ENCODE measurements around the gene FBXW9. TPM values are rescaled to one million over a fixed set of nuclear protein-coding genes. Genes with fewer than 3 reads are reported as not detected.
"Not testable (repeated sequence)": the region's sequence is repeated elsewhere in the genome, so short reads cannot be mapped to it uniquely, and the experiment has no call there.

The FBXW9 gene
- total RNA-seq, 8 experiments from 2014 or later = 4.1 to 21.2 (median 11.7) TPM

- peak in 2 of 8 experiments; percentile 18 to 35 for ATAC-seq (replicated peaks in 6 of 8)
- H3K27ac ChIP-seq = no peak overlapping the region
- H3K4me1 ChIP-seq (replicated peaks in 1 of 2) = no peaks in the 10 kb centered on the region
- no peak overlapping the region for H3K4me3 ChIP-seq
- in situ Hi-C loops (cut with MboI; ENCODE audit: low pct_unique_long_range_greater_than_20kb in 2 of 9, low sequenced_read_pairs in 9 of 9, unreplicated experiment in 9 of 9) = no loop called here
- 71 to 100% (median 80%) methylated on average over 2 to 7 of the region's 50 CpGs; no CpG with 5 or more reads in 7 of the 10 experiments for WGBS, 10 experiments
Observed at GRCh38 chr19:12656899-12657571, 39.4 kb downstream of the FBXW9 start.

- in situ Hi-C loops (cut with MboI; ENCODE audit: low pct_unique_long_range_greater_than_20kb in 2 of 9, low sequenced_read_pairs in 9 of 9, unreplicated experiment in 9 of 9) = no loop called here
- Histone ChIP-seq H3K4me1 (replicated peaks in 1 of 2) (no peaks in the 10 kb centered on the region), H3K27ac (no peak overlapping the region), H3K4me3 (no peak overlapping the region)
- WGBS, 10 experiments = 77 to 100% (median 96%) methylated on average over 1 to 4 of the region's 8 CpGs; no CpG with 5 or more reads in 4 of the 10 experiments
- ATAC-seq (replicated peaks in 6 of 8) = no peak
Observed at GRCh38 chr19:12655546-12655945, 40.9 kb downstream of the FBXW9 start.

DNA sequence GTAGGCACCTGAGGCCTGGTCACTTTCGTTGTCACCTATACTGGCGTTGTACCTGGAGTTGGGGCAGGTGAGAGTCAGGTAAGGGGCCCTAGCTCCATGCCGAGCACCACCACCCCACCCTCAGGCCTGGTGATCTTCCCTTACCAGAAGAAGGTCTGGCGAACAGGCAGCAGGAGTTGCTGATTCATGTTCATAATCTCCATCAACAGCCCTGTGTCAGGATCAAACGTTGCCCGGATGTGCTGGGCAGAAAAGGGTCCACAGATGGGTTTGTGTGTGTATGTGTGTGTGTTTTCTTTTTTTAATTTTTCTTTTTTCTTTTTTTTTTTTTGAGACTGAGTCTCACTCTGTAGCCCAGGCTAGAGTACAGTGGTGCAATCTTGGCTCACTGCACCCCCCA is 44.2 kb downstream of the FBXW9 start:
- H3K27ac ChIP-seq = no peak overlapping the region
- 54 to 100% (median 91%) methylated on average over 2 to 4 of the region's 6 CpGs; no CpG with 5 or more reads in 6 of the 10 experiments for WGBS, 10 experiments
- no peak for ATAC-seq (replicated peaks in 6 of 8)
- in situ Hi-C loops (cut with MboI; ENCODE audit: low pct_unique_long_range_greater_than_20kb in 2 of 9, low sequenced_read_pairs in 9 of 9, unreplicated experiment in 9 of 9) = no loop called here
- no peaks in the 10 kb centered on the region for H3K4me1 ChIP-seq (replicated peaks in 1 of 2)
- no peak overlapping the region for H3K4me3 ChIP-seq

DNA sequence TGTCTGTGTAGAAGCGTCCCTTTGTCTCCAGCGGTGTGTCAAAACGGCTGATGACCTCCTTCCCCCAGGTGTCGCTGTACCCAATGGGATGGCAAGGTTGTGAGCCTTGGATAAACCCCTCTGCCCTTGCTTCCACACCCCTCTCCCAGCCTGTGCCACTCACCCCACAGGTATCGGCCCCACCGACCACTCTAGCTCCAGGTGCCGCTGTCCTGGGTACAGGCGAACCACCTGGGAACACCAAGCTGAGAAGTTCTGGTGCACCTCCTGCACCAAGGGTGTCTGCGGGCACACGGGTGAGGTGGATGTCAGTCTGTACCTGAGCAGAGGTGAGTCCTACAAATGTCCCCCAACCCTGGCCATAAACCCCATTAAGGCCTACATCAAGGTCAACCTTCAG is 46.5 kb downstream of the FBXW9 start:
- H3K4me1 ChIP-seq (replicated peaks in 1 of 2) = no peaks in the 10 kb centered on the region
- ATAC-seq (replicated peaks in 6 of 8) = no peak
- WGBS, 10 experiments = 40 to 97% methylated on average over 2 to 4 of the region's 10 CpGs; no CpG with 5 or more reads in 8 of the 10 experiments
- no peak overlapping the region for H3K27ac ChIP-seq
- no peak overlapping the region for H3K4me3 ChIP-seq
- in situ Hi-C loops (cut with MboI; ENCODE audit: low pct_unique_long_range_greater_than_20kb in 2 of 9, low sequenced_read_pairs in 9 of 9, unreplicated experiment in 9 of 9) = no loop called here

GRCh38 chr19:12648088-12648487 is 48.3 kb downstream of the FBXW9 start:
- Histone ChIP-seq H3K4me3 (peak overlapping the region in 3 of 5 donors; percentile 10 to 29 (median 28)), H3K27ac (no peak overlapping the region)
- 0 to 100% (median 40%) methylated on average over 1 to 2 of the region's 29 CpGs; no CpG with 5 or more reads in 7 of the 10 experiments for WGBS, 10 experiments

DNA sequence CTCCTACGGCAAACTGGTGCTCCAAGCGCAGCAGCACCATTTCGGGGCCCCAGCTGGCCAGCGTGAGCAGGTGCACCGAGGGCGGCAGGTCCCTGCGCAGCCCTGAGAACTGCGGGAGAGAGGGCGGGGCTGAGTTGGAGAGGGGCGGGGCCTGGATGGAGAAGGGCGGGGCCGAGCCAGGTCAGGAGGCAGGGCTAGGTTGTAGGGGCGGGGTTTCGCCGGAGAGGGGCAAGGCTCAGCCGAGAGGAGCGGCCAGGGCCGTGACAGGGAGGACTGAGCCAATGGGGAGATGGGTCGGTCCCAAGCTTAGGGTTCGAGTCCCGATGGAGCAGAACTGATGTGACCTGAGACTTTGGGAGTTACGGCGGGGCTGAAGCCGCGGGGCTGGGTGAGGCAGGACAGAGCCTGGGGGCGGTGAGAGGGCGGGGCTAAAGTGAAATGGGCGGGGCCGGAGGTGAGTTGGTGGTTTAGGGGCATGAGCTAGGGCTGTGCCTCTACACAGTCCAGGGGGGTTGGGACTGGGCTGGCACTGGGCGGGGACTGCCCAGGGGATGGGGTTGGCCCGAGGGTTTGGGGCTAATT is 48.9 kb downstream of the FBXW9 start:
- in situ Hi-C loops (cut with MboI; ENCODE audit: low pct_unique_long_range_greater_than_20kb in 2 of 9, low sequenced_read_pairs in 9 of 9, unreplicated experiment in 9 of 9) = no loop called here
- 60 to 76% methylated on average over 1 to 3 of the region's 31 CpGs; no CpG with 5 or more reads in 8 of the 10 experiments for WGBS, 10 experiments
- ATAC-seq (replicated peaks in 6 of 8) = peak; percentile 13 to 92 (median 86)
- peak overlapping the region in 3 of 5 donors; percentile 10 to 29 (median 28) for H3K4me3 ChIP-seq
- H3K27ac ChIP-seq = no peak overlapping the region
- H3K4me1 ChIP-seq (replicated peaks in 1 of 2) = no peaks in the 10 kb centered on the region

More at GRCh38 chr19:12648088-12648487, 48.3 kb downstream of the FBXW9 start:
- peak in 6 of 8 experiments; percentile 9 to 67 (median 48) for ATAC-seq (replicated peaks in 6 of 8)
- in situ Hi-C loops (cut with MboI; ENCODE audit: low pct_unique_long_range_greater_than_20kb in 2 of 9, low sequenced_read_pairs in 9 of 9, unreplicated experiment in 9 of 9) = no loop called here
- no peaks in the 10 kb centered on the region for H3K4me1 ChIP-seq (replicated peaks in 1 of 2)

- in situ Hi-C loops (cut with MboI; ENCODE audit: low pct_unique_long_range_greater_than_20kb in 2 of 9, low sequenced_read_pairs in 9 of 9, unreplicated experiment in 9 of 9) = no loop called here
- WGBS, 10 experiments = 100% methylated on average over 1 to 2 of the region's 8 CpGs; no CpG with 5 or more reads in 8 of the 10 experiments
- no peak overlapping the region for H3K27ac ChIP-seq
- no peak for ATAC-seq (replicated peaks in 6 of 8)
- H3K4me1 ChIP-seq (replicated peaks in 1 of 2) = no peaks in the 10 kb centered on the region
- no peak overlapping the region for H3K4me3 ChIP-seq
Observed at GRCh38 chr19:12647047-12647446, 49.4 kb downstream of the FBXW9 start.

- no peak overlapping the region for H3K27ac ChIP-seq
- no peak overlapping the region for H3K4me3 ChIP-seq
- ATAC-seq (replicated peaks in 6 of 8) = no peak
- H3K4me1 ChIP-seq (replicated peaks in 1 of 2) = no peaks in the 10 kb centered on the region
- 83 to 100% (median 100%) methylated on average over 1 to 3 of the region's 10 CpGs; no CpG with 5 or more reads in 7 of the 10 experiments for WGBS, 10 experiments
- in situ Hi-C loops (cut with MboI; ENCODE audit: low pct_unique_long_range_greater_than_20kb in 2 of 9, low sequenced_read_pairs in 9 of 9, unreplicated experiment in 9 of 9) = no loop called here
Observed at GRCh38 chr19:12646551-12646950, 49.9 kb downstream of the FBXW9 start.

- H3K4me3 ChIP-seq; ATAC-seq (replicated peaks in 6 of 8); H3K27ac ChIP-seq; in situ Hi-C loops (cut with MboI; ENCODE audit: low pct_unique_long_range_greater_than_20kb in 2 of 9, low sequenced_read_pairs in 9 of 9, unreplicated experiment in 9 of 9); H3K4me1 ChIP-seq (replicated peaks in 1 of 2): not testable (repeated sequence)
- 77 to 91% (median 86%) methylated on average over 4 to 10 of the region's 14 CpGs; no CpG with 5 or more reads in 6 of the 10 experiments for WGBS, 10 experiments
Observed at GRCh38 chr19:12643716-12644115, 52.7 kb downstream of the FBXW9 start.

DNA sequence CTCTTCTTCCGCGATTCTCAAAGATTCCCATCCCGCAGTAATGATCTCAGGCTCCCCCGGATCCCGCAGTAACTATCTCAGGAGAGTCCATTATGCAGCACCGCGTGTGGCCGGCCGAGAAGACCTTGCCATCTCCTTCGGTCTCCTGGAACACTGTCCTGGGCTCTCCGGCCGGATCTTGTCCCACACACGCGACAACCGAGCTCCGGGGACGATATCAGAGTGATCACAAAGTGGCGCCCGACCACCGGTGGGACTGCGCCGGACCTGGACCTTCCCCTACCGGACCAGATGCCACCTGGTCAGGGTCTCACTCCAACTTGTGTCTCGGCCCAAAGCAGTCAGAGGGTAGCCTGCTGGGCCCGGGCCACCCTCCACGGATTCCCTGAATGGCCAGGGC is 53.9 kb downstream of the FBXW9 start:
- Histone ChIP-seq H3K4me3 (no peak overlapping the region), H3K27ac (no peak overlapping the region), H3K4me1 (replicated peaks in 1 of 2) (peaks cover 0 to 2% of the 10 kb centered on the region in 2 donors)
- ATAC-seq (replicated peaks in 6 of 8) = no peak
- in situ Hi-C loops (cut with MboI; ENCODE audit: low pct_unique_long_range_greater_than_20kb in 2 of 9, low sequenced_read_pairs in 9 of 9, unreplicated experiment in 9 of 9) = no loop called here
- 72 to 95% (median 93%) methylated on average over 5 to 23 of the region's 26 CpGs; no CpG with 5 or more reads in 7 of the 10 experiments for WGBS, 10 experiments

- in situ Hi-C loops (cut with MboI; ENCODE audit: low pct_unique_long_range_greater_than_20kb in 2 of 9, low sequenced_read_pairs in 9 of 9, unreplicated experiment in 9 of 9) = no loop called here
- no peak overlapping the region for H3K27ac ChIP-seq
- H3K4me3 ChIP-seq = no peak overlapping the region
- peaks cover 0 to 2% of the 10 kb centered on the region in 2 donors for H3K4me1 ChIP-seq (replicated peaks in 1 of 2)
- WGBS, 10 experiments = 77 to 100% (median 80%) methylated on average over 1 to 8 of the region's 13 CpGs; no CpG with 5 or more reads in 5 of the 10 experiments
- no peak for ATAC-seq (replicated peaks in 6 of 8)
Observed at GRCh38 chr19:12641456-12641855, 55.0 kb downstream of the FBXW9 start.

DNA sequence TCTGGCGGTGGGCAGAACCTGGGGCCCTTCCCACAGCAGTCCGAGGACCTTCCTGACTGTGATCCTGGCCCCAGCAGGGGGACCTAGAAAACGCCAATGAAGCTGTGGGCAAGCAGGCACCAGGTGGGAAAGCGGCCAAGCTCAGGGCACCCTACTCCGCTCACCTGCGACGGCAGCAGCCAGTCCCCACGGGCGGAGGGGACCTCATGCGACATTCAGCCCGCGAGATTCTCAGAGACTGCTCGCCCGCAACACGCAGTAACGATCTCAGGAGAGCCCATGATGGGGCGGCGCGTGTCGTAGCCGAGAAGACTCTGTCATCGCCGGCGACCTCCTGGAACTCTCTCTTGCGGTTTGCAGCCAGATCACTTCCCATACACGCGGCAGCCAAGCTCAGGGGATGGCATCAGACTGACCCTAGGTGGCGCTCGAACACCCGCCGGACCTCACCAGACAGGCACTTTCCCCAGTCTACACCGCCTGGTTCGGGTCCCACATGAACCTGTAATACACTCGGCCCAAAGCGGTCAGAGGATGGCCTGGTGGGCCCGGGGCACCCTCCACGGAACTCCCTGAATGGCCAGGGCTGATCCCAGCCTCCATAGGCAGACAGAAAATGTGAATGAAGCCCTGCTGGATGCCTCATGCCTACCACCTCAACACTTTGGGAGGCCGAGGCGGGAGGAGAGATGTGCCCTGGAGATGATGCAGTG is 56.4 kb downstream of the FBXW9 start:
- 7 to 40% (median 20%) methylated on average over 1 to 21 of the region's 39 CpGs; no CpG with 5 or more reads in 3 of the 10 experiments for WGBS, 10 experiments
- H3K27ac ChIP-seq = peak overlapping the region in 1 of 2 donors; percentile 7
- peaks cover 0 to 2% of the 10 kb centered on the region in 2 donors for H3K4me1 ChIP-seq (replicated peaks in 1 of 2)
- H3K4me3 ChIP-seq = no peak overlapping the region
- peak; percentile 85 to 98 (median 90) for ATAC-seq (replicated peaks in 6 of 8)
- in situ Hi-C loops (cut with MboI; ENCODE audit: low pct_unique_long_range_greater_than_20kb in 2 of 9, low sequenced_read_pairs in 9 of 9, unreplicated experiment in 9 of 9) = no loop called here

Data from motor neuron (in vitro differentiated cells).